A673 (cell line): ENCODE measurements around the gene CCDC178.

Experiments used
- EZH2 ChIP-seq: fragments of 200-600 bp; sonication (generic); IDR thresholded peaks from 2 replicates; pipeline ENCODE4 v1.6.1; 2017; ENCODE audit warnings: borderline replicate concordance, low read depth, mild to moderate bottlenecking, mixed read lengths, antibody characterized with exemption, low read length; ENCODE audit not compliant: poor library complexity, severe bottlenecking
- TF ChIP-seq, protein P1 (sequence below): fragments of 300-800, 200-600 bp; sonication (generic); conservative IDR thresholded peaks from 2 replicates; pipeline ENCODE4 v1.5.1; 2017; ENCODE audit warnings: low read depth, mild to moderate bottlenecking, antibody characterized with exemption, low read length, moderate library complexity, mixed read lengths

DNA sequence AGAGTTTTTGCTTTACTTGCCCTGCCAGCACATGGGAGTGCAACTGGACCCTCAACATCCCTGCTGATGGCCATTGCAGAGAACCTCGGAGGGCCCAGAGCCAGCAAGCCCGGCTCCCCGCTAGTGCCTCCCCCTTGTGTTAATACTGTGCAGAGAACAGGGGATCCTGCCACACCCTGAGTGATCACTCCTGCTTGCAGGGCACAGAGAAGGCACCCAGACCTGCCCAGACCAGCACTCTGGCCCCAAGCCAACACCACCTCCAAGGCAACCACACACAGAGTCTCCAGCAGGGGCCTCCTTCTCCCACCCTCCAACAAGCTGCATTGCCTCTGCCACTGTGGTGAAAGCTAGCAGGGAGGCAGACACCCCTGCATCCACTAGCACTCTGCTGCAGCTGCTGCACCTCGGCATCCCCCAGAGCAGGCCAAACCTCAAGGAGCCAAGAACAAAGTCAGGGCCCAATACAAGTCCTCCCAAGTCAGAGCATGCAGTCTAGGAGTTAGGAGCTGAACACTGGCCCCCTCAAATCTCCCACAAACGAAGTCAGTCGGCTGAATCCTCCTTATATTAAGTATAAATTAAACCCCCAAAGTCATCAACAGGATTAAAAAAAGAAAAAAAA, 157.7 kb downstream of the CCDC178 start:
- TF ChIP-seq, protein P1, sequence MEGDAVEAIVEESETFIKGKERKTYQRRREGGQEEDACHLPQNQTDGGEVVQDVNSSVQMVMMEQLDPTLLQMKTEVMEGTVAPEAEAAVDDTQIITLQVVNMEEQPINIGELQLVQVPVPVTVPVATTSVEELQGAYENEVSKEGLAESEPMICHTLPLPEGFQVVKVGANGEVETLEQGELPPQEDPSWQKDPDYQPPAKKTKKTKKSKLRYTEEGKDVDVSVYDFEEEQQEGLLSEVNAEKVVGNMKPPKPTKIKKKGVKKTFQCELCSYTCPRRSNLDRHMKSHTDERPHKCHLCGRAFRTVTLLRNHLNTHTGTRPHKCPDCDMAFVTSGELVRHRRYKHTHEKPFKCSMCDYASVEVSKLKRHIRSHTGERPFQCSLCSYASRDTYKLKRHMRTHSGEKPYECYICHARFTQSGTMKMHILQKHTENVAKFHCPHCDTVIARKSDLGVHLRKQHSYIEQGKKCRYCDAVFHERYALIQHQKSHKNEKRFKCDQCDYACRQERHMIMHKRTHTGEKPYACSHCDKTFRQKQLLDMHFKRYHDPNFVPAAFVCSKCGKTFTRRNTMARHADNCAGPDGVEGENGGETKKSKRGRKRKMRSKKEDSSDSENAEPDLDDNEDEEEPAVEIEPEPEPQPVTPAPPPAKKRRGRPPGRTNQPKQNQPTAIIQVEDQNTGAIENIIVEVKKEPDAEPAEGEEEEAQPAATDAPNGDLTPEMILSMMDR: no peak
- no peak for TF ChIP-seq EZH2
